ENCODE data around the gene RDM1.

- TF ChIP-seq POLR2AphosphoS5 (IDR thresholded peaks at IDR 0.05; ENCODE audit: low read depth, low read length) (no peak), CTCF (IDR thresholded peaks at IDR 0.05 in 2 of 3, conservative IDR thresholded peaks at IDR 0.05 in 1 of 3; ENCODE audit: borderline replicate concordance in 1 of 3, insufficient read depth in 1 of 3, low read depth in 2 of 3, low read length in 2 of 3) (no peak), POLR2A (IDR thresholded peaks at IDR 0.05; ENCODE audit: borderline replicate concordance, extremely low read depth, insufficient read depth, insufficient read length) (no peak), RAD21 (IDR thresholded peaks at IDR 0.05; ENCODE audit: low read depth) (no peak), EGR1 (IDR thresholded peaks at IDR 0.05; ENCODE audit: low read depth) (no peak)
Measured at GRCh38 chr17:35875800-35876139, 54.8 kb downstream of the RDM1 start.
